ENCODE data around the gene UFSP2.
"Not testable (repeated sequence)": the region's sequence is repeated elsewhere in the genome, so short reads cannot be mapped to it uniquely, and the experiment has no call there.

UFSP2 gene

DNA sequence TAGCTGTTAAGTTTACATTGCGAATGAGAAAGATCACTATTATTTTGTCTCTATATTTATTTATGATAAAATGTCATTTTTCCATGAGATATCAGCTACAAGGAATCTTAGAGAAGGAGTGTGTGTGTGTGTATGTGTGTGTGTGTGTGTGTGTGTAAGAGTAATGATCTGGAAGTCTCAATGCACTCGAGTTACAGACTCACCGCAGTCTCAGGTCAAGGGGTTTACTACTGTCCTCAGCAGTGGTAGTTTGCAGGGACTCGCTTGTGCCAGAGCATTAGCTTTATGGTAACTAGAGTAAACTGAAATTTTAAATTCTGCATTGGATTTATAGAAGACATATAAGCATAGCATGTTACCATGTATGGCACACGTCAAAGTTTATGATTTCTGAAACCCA is 60.9 kb downstream of the UFSP2 start:
- no peaks in the 10 kb centered on the region for H3K36me3 ChIP-seq (ENCODE audit: insufficient read depth)
- no peak overlapping the region for H3K9ac ChIP-seq
- peaks cover 51% of the 10 kb centered on the region for H3K4me1 ChIP-seq (ENCODE audit: low read depth, poor library complexity, severe bottlenecking)
- H4K20me1 ChIP-seq (ENCODE audit: insufficient read depth): no peaks in the 10 kb centered on the region
- H3K4me3 ChIP-seq (IDR thresholded peaks at IDR 0.05; ENCODE audit: insufficient read depth, low read depth, low read length): no peak overlapping the region
- H2AFZ ChIP-seq (ENCODE audit: low read depth): no peak overlapping the region
- no peaks in the 10 kb centered on the region for H3K79me2 ChIP-seq (ENCODE audit: insufficient read depth, low read depth)
- TF ChIP-seq, protein P1, sequence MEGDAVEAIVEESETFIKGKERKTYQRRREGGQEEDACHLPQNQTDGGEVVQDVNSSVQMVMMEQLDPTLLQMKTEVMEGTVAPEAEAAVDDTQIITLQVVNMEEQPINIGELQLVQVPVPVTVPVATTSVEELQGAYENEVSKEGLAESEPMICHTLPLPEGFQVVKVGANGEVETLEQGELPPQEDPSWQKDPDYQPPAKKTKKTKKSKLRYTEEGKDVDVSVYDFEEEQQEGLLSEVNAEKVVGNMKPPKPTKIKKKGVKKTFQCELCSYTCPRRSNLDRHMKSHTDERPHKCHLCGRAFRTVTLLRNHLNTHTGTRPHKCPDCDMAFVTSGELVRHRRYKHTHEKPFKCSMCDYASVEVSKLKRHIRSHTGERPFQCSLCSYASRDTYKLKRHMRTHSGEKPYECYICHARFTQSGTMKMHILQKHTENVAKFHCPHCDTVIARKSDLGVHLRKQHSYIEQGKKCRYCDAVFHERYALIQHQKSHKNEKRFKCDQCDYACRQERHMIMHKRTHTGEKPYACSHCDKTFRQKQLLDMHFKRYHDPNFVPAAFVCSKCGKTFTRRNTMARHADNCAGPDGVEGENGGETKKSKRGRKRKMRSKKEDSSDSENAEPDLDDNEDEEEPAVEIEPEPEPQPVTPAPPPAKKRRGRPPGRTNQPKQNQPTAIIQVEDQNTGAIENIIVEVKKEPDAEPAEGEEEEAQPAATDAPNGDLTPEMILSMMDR (conservative IDR thresholded peaks at IDR 0.05; ENCODE audit: low read depth, low read length): no peak
- no peaks in the 10 kb centered on the region for H3K27me3 ChIP-seq (ENCODE audit: insufficient read depth, low read depth)
- H3K27ac ChIP-seq: no peak overlapping the region; the same call in 1 of the 2 replicates
- peak overlapping the region; percentile 95 for H3K4me2 ChIP-seq

DNA sequence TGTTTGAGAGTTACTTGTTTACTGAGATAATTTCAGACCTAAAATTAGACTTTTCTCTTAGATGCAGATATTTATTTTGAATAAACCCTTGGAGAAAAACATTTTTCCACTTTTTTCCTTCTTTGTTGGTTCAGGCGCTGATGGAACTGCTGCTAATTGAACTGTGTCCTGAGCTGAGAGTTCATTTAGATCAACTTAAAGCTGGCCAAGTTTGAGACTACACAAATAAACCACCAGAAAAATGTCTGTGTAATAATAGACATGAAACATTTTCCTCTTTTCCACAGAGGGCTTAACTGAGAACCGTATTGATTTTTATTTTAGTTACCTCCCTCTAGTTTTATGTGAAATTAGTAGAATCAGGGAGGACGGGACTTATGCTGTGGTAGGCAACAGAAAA is 62.5 kb downstream of the UFSP2 start:
- Histone ChIP-seq H3K4me2 (peak overlapping the region; percentile 95), H3K9ac (peak overlapping the region; percentile 59)
- TF ChIP-seq, protein P1 (conservative IDR thresholded peaks at IDR 0.05; ENCODE audit: low read depth, low read length): no peak

DNA sequence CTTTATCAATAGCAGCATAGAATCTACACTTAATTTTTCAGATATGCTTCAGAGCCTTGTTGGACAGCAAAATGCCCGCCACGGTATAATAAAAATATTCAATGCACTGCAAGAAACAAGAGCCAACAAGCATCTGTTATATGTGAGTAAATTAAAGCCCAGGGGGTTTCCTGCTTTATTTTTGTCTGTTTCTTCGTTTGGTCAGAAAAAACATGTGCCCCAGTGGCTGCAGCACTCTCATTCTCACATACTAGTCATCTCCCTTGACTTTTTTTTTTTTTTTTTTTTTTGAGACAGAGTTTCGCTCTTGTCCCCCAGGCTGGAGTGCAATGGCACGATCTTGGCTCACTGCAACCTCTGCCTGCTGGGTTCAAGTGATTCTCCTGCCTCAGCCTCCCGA is 63.2 kb downstream of the UFSP2 start:
- Histone ChIP-seq H3K9ac (peak overlapping the region; percentile 59), H3K4me2 (peak overlapping the region; percentile 95), H3K27ac (peak overlapping the region; percentile 94), H3K4me1 (ENCODE audit: low read depth, poor library complexity, severe bottlenecking) (peaks cover 74% of the 10 kb centered on the region), H2AFZ (ENCODE audit: low read depth) (peak overlapping the region; percentile 33; the same call in 1 of the 2 replicates)
- not testable (repeated sequence) for H3K27me3 ChIP-seq (ENCODE audit: insufficient read depth, low read depth); H3K4me3 ChIP-seq (IDR thresholded peaks at IDR 0.05; ENCODE audit: insufficient read depth, low read depth, low read length); H4K20me1 ChIP-seq (ENCODE audit: insufficient read depth); H3K36me3 ChIP-seq (ENCODE audit: insufficient read depth); H3K79me2 ChIP-seq (ENCODE audit: insufficient read depth, low read depth)

More for the DNA sequence above, 62.5 kb downstream of the UFSP2 start:
- no peak overlapping the region for H3K4me3 ChIP-seq (IDR thresholded peaks at IDR 0.05; ENCODE audit: insufficient read depth, low read depth, low read length)
- no peaks in the 10 kb centered on the region for H3K36me3 ChIP-seq (ENCODE audit: insufficient read depth)
- no peaks in the 10 kb centered on the region for H3K79me2 ChIP-seq (ENCODE audit: insufficient read depth, low read depth)
- H2AFZ ChIP-seq (ENCODE audit: low read depth): peak overlapping the region; percentile 33
- H4K20me1 ChIP-seq (ENCODE audit: insufficient read depth): no peaks in the 10 kb centered on the region
- H3K27ac ChIP-seq: peak overlapping the region; percentile 94
- H3K4me1 ChIP-seq (ENCODE audit: low read depth, poor library complexity, severe bottlenecking): peaks cover 67% of the 10 kb centered on the region
- no peaks in the 10 kb centered on the region for H3K27me3 ChIP-seq (ENCODE audit: insufficient read depth, low read depth)

DNA sequence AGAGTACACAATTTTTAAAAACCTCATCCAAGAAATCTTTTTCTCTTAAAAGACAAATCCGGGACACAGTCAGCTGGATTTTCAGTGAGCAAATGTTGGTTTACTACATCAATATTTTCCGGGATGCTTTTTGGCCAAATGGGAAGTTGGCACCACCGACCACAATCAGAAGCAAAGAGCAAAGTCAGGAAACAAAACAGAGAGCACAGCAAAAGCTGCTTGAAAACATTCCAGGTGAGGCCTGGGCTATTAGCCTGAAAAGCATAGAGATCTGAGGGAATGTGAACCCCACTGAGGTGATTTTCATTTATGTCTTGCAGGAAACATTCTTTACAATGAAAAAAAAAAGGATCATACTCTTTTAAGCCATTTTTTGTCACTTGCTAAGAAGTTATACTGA is 63.9 kb downstream of the UFSP2 start:
- Histone ChIP-seq H3K4me3 (IDR thresholded peaks at IDR 0.05; ENCODE audit: insufficient read depth, low read depth, low read length) (no peak overlapping the region), H3K36me3 (ENCODE audit: insufficient read depth) (no peaks in the 10 kb centered on the region), H2AFZ (ENCODE audit: low read depth) (no peak overlapping the region), H3K4me2 (peak overlapping the region; percentile 95), H3K4me1 (ENCODE audit: low read depth, poor library complexity, severe bottlenecking) (peaks cover 81% of the 10 kb centered on the region), H3K27ac (peak overlapping the region; percentile 94), H3K9ac (peak overlapping the region; percentile 59), H3K27me3 (ENCODE audit: insufficient read depth, low read depth) (no peaks in the 10 kb centered on the region), H3K79me2 (ENCODE audit: insufficient read depth, low read depth) (no peaks in the 10 kb centered on the region), H4K20me1 (ENCODE audit: insufficient read depth) (no peaks in the 10 kb centered on the region)
- TF ChIP-seq, protein P1 (conservative IDR thresholded peaks at IDR 0.05; ENCODE audit: low read depth, low read length): no peak

DNA sequence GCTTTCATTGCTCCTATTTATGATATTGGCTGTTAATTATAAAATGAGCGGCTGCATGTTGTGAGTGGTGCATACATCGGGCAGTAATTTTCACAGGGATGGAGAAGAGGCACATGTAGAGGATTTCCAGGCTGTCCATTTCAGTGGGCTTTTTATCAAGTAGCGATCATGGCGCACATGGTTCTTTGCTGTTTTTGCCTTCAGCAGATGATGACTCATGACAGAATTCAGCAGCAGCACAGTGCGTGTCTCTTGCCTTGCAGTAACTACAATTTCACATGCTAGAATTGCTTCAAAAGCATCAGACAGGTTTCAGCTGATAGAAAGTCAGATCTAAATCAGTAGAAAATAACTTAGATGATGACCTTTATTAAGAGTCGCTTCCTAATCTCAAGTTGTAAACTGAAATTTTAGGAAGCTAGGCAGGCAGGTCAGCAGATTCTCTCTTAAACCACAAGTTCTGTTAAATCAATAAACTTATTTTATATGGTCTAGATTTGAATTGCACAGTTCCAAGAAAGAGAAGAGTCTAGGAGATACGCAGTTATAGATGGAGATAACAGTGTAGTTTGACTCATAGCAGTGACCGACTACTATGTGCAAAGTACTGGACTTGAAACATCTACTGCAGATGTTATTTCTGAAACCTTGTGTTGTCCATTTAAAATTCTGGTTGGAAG is 65.9 kb downstream of the UFSP2 start:
- Histone ChIP-seq H3K9ac (no peak overlapping the region), H3K79me2 (ENCODE audit: insufficient read depth, low read depth) (no peaks in the 10 kb centered on the region), H4K20me1 (ENCODE audit: insufficient read depth) (no peaks in the 10 kb centered on the region), H3K4me3 (IDR thresholded peaks at IDR 0.05; ENCODE audit: insufficient read depth, low read depth, low read length) (no peak overlapping the region), H2AFZ (ENCODE audit: low read depth) (no peak overlapping the region), H3K4me1 (ENCODE audit: low read depth, poor library complexity, severe bottlenecking) (peaks cover 97% of the 10 kb centered on the region), H3K27ac (no peak overlapping the region; the same call in 1 of the 2 replicates), H3K27me3 (ENCODE audit: insufficient read depth, low read depth) (no peaks in the 10 kb centered on the region), H3K4me2 (peak overlapping the region; percentile 1; the same call in 1 of the 2 replicates), H3K36me3 (ENCODE audit: insufficient read depth) (no peaks in the 10 kb centered on the region)
- TF ChIP-seq, protein P1 (conservative IDR thresholded peaks at IDR 0.05; ENCODE audit: low read depth, low read length): no peak
